Heart left ventricle (tissue), 13 donors: Measurements from ENCODE around the gene SYMPK.

Experiments
- POLR2A ChIP-seq, 2 donors: fragments of 450-650 bp; IDR thresholded peaks; one replicate each; pipeline ENCODE4 v1.6.1; 2017; ENCODE audit warnings: antibody characterized with exemption in 2 of 2, mild to moderate bottlenecking in 2 of 2, moderate library complexity in 2 of 2
- TF ChIP-seq, protein P1 (sequence below), 12 donors: fragments of 200-600 bp; sonication (generic) in 4 of 12; IDR thresholded peaks; one replicate each; pipeline versions ENCODE4 v1.5.0 to v1.8.0; 2018 to 2022; ENCODE audit warnings: antibody characterized with exemption in 12 of 12, mild to moderate bottlenecking in 5 of 12
- donor health status: ischemic (EF 13 %, LVEDD 7.1; RV severe dilation, severe dysfunction).
- donor health status: DM: no; HTN: yes; CAD: no.
- donor health status: DM: no; HTN: no; CAD: no.
- donor health status: ischemic (EF 25% LVEDD 6.9; RV normal size, moderate dysfunction).
- donor health status: ischemic (EF 25% LVEDD 5.7; RV mildly dilated, moderate dysfunction).
- donor health status: ischemic (EF 35%, LVEDD 5.7; RV mildly dilated, moderate dysfunction).
- donor health status: nonischemic (EF 11% LVEDD 7.7; RV severe dilation, severe dysfunction).
- donor health status: DM: yes; HTN: yes; CAD: no.
- donor health status: PGD.
- donor health status: ischemic (EF 29% LVEDD 5.4; RV normal size, mild dysfunction).
- donor health status: nonischemic (EF 23%, LVEDD 6.1; RV moderate dilation, normal function).

DNA sequence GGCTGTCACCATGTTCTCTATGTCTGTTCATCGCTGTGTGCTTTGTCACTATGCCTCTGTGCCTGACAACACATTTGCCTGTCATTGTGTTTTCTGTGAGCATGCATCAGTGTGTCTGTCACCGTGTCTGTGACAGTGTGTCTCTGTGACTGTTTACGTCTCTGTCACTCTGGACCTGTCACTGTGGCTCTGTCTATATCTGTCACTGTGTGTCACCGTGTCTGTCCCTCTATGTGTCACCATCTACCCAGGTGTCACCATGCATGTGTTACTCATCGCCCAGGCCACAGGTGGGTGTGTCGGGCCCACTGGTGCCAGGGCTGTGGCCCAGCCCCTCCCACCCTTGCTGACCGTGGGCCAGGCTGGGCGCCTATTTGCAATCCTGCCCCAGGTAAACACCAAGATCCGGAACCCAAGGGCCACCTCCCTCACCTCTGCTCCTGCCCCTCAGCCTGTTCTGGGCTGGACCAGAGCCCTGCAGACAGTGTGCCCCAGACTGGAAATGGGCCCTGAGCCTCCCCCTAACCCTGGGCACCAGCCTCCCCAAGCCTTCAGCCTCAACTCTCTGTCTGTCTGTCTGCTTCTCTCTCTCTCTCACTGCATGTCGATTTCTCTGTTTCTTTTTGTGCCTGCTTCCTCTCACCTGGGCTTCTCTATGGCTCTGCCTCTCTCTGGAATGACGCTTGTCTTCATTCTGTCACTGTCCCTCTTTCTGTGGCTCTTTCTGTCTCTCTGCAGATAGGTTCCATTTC is 15.3 kb upstream of the SYMPK start:
- TF ChIP-seq, protein P1, sequence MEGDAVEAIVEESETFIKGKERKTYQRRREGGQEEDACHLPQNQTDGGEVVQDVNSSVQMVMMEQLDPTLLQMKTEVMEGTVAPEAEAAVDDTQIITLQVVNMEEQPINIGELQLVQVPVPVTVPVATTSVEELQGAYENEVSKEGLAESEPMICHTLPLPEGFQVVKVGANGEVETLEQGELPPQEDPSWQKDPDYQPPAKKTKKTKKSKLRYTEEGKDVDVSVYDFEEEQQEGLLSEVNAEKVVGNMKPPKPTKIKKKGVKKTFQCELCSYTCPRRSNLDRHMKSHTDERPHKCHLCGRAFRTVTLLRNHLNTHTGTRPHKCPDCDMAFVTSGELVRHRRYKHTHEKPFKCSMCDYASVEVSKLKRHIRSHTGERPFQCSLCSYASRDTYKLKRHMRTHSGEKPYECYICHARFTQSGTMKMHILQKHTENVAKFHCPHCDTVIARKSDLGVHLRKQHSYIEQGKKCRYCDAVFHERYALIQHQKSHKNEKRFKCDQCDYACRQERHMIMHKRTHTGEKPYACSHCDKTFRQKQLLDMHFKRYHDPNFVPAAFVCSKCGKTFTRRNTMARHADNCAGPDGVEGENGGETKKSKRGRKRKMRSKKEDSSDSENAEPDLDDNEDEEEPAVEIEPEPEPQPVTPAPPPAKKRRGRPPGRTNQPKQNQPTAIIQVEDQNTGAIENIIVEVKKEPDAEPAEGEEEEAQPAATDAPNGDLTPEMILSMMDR (IDR thresholded peaks at IDR 0.05): no peak
- TF ChIP-seq POLR2A (IDR thresholded peaks at IDR 0.05): no peak
